Gastroesophageal sphincter (tissue), 4 donors: ENCODE results near the gene MYZAP. TPM values are rescaled to one million over a fixed set of nuclear protein-coding genes. Genes with fewer than 3 reads are reported as not detected.

Experiments used
- ATAC-seq: fragments of 150-250 bp; one replicate; pipeline ENCODE4 v1.9.1; 2016; ENCODE audit warnings: mild to moderate bottlenecking, moderate library complexity
- H3K27ac ChIP-seq, 4 donors: fragments of 200-600 bp; sonication (generic) in 3 of 4; 1 replicate in 3 of 4; 2 replicates in 1 of 4; pipeline ENCODE4 v1.5.1; 2016 to 2019
- H3K27me3 ChIP-seq: fragments of 200-600 bp; sonication (generic); one replicate; pipeline ENCODE4 v1.5.1; 2019
- H3K36me3 ChIP-seq, 2 donors: fragments of 200-600 bp; sonication (generic); one replicate each; pipeline ENCODE4 v1.5.1; 2019; ENCODE audit warnings: control low read depth in 1 of 2
- H3K4me1 ChIP-seq, 3 donors: fragments of 200-600 bp; sonication (generic); 1 replicate in 2 of 3; 2 replicates in 1 of 3; pipeline ENCODE4 v1.5.1; 2016 to 2019; ENCODE audit warnings: control low read depth in 2 of 3
- H3K4me3 ChIP-seq, 2 donors: fragments of 200-600 bp; sonication (generic); one replicate each; pipeline ENCODE4 v1.5.1; 2019; ENCODE audit warnings: mild to moderate bottlenecking in 1 of 2, moderate library complexity in 1 of 2
- H3K9me3 ChIP-seq, 3 donors: fragments of 200-600 bp; sonication (generic); one replicate each; pipeline ENCODE4 v1.5.1; 2017 to 2019; ENCODE audit warnings: control low read depth in 2 of 3
- EP300 ChIP-seq: sonication (generic); formaldehyde crosslinking; IDR thresholded peaks from one replicate; pipeline ENCODE4 v1.6.1; 2017; ENCODE audit warnings: antibody characterized with exemption, mild to moderate bottlenecking
- POLR2A ChIP-seq, 2 donors: fragments of 450-650 bp; IDR thresholded peaks; one replicate each; pipeline ENCODE4 v1.6.1; 2017; ENCODE audit warnings: antibody characterized with exemption in 2 of 2, mild to moderate bottlenecking in 2 of 2, moderate library complexity in 1 of 2
- POLR2AphosphoS5 ChIP-seq: sonication (generic); formaldehyde crosslinking; IDR thresholded peaks from one replicate; pipeline ENCODE4 v1.6.1; 2017; ENCODE audit warnings: antibody characterized with exemption
- WGBS, 2 donors: methylation state at CpG; one replicate each; pipeline ENCODE4 v1.1.5; 2018; ENCODE audit warnings: low coverage in 1 of 2; 5-methylcytosine and 5-hydroxymethylcytosine counted together
- total RNA-seq, 4 donors: library from RNA; depleted of rRNA; stranded (reverse); fragments of >200 nt; gene quantifications; one replicate each; pipeline ENCODE4 v1.1.0, GENCODE V29; 2016
- TF ChIP-seq, protein P1 (sequence below), 4 experiments: fragments of 200-600 bp in 2 of 4; fragments of 450-650 bp in 2 of 4; sonication (generic) in 1 of 4; IDR thresholded peaks; one replicate each; pipeline ENCODE4 v1.5.1; 2017 to 2019; ENCODE audit warnings: antibody characterized with exemption in 4 of 4, mild to moderate bottlenecking in 2 of 4, moderate library complexity in 2 of 4

MYZAP gene
- total RNA-seq, 4 donors from 2014 or later: 13.6 to 299 (median 190) TPM

- Histone ChIP-seq H3K36me3 (no peaks in the 10 kb centered on the region), H3K9me3 (no peaks in the 10 kb centered on the region), H3K4me3 (peak overlapping the region; percentile 56 to 75), H3K4me1 (peaks cover 5 to 72% (median 10%) of the 10 kb centered on the region in 3 donors), H3K27me3 (no peaks in the 10 kb centered on the region), H3K27ac (peak overlapping the region; percentile 66 to 94 (median 91))
- WGBS, 2 donors: 59 to 83% methylated on average over 4 to 5 of the region's 5 CpGs
- ATAC-seq: no peak
- TF ChIP-seq, protein P1, sequence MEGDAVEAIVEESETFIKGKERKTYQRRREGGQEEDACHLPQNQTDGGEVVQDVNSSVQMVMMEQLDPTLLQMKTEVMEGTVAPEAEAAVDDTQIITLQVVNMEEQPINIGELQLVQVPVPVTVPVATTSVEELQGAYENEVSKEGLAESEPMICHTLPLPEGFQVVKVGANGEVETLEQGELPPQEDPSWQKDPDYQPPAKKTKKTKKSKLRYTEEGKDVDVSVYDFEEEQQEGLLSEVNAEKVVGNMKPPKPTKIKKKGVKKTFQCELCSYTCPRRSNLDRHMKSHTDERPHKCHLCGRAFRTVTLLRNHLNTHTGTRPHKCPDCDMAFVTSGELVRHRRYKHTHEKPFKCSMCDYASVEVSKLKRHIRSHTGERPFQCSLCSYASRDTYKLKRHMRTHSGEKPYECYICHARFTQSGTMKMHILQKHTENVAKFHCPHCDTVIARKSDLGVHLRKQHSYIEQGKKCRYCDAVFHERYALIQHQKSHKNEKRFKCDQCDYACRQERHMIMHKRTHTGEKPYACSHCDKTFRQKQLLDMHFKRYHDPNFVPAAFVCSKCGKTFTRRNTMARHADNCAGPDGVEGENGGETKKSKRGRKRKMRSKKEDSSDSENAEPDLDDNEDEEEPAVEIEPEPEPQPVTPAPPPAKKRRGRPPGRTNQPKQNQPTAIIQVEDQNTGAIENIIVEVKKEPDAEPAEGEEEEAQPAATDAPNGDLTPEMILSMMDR (IDR thresholded peaks at IDR 0.05): no peak
- TF ChIP-seq POLR2AphosphoS5 (no peak), POLR2A (IDR thresholded peaks at IDR 0.05) (no peak), EP300 (no peak)
These were observed 722 bp downstream of the MYZAP start for GRCh38 chr15:57592426-57592825.

DNA sequence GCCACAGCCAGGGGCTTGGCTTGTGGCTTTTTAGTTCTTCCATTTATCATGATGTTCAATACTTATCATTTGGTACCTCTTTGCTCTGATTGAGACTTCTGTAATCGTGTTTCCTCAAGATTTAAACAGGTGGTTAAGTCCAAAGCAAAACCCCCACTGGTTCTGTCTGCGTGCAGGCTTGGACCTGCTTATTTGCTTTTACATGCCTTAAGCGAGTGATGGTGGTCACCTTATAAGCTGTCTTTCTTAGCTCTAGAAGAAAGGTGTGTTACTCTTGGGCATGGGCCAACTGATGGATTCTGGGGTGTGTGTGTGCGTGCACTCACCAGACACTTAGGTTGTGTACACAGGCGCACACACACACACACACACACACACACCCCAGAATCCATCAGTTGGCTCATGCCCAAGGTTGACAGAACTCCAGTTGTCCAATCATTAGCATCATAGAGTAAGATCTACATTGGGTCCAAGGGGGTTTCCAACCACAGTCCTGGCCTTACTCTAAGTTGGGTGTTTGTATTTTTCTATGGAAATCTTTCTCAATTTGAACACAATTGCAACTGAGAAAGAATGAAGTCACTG is 1.2 kb downstream of the MYZAP start:
- peaks cover 8 to 77% (median 10%) of the 10 kb centered on the region in 3 donors for H3K4me1 ChIP-seq
- H3K27ac ChIP-seq: peak overlapping the region; percentile 66 to 94 (median 91)
- TF ChIP-seq POLR2A (IDR thresholded peaks at IDR 0.05) (no peak), POLR2AphosphoS5 (no peak), EP300 (no peak)
- TF ChIP-seq, protein P1 (IDR thresholded peaks at IDR 0.05): no peak
- no peaks in the 10 kb centered on the region for H3K36me3 ChIP-seq
- H3K27me3 ChIP-seq: no peaks in the 10 kb centered on the region
- 83% methylated on average over 5 of the region's 5 CpGs; no CpG with 5 or more reads in 1 of the 2 donors for WGBS, 2 donors
- no peaks in the 10 kb centered on the region for H3K9me3 ChIP-seq
- peak overlapping the region; percentile 56 to 75 for H3K4me3 ChIP-seq
- ATAC-seq: no peak

- Histone ChIP-seq H3K4me1 (peaks cover 15 to 92% (median 16%) of the 10 kb centered on the region in 3 donors), H3K36me3 (no peaks in the 10 kb centered on the region), H3K4me3 (peak overlapping the region in 1 of 2 donors; percentile 75), H3K9me3 (no peaks in the 10 kb centered on the region), H3K27ac (peak overlapping the region; percentile 66 to 94 (median 91)), H3K27me3 (no peaks in the 10 kb centered on the region)
- WGBS, 2 donors: 88 to 92% methylated on average over 6 of the region's 6 CpGs
- ATAC-seq: no peak
- TF ChIP-seq POLR2AphosphoS5 (no peak), POLR2A (IDR thresholded peaks at IDR 0.05) (no peak)
- TF ChIP-seq, protein P1 (IDR thresholded peaks at IDR 0.05): no peak
These were observed 2.8 kb downstream of the MYZAP start for GRCh38 chr15:57594479-57594878.

DNA sequence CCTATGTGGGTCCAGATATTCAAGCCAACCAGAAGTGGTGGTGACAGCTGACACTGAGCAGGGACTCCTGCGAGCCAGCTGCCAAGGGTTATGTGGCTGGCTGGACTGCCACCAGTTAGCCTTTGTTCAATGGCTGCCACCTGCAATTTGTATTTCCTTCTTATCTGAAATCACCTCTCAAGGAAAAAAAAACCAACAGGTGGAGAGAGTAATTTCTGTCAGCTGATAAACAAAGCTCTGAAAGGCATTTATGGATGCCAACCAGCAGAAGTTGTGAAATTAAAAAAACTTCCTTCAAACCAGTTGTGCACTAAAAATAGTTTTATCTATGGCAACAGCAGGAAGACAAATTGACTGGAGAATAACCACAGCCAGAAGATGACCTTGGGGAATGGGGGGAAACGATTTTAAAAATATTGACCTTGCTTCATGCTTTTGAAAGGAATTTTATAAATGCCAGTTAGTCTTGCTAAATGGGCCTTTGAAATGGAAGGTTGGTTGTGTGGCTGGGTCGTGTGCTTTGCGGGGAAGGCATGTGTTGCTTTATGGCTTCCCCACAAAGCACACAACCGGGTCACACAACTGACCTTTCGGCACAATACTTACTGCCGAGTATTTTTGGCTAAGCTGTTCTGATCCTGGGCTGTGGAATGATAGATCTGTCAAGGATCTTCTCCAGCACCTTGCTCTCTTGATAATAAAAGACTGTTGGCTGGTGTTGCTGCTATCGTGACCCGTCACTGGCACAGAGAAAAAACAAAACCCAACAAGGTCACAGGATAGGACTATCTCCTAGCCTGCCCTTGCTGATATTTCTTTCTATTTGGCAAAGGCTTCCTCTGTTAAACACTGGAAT is 3.5 kb downstream of the MYZAP start:
- ATAC-seq: no peak
- Histone ChIP-seq H3K27ac (peak overlapping the region; percentile 66 to 94 (median 91)), H3K9me3 (no peaks in the 10 kb centered on the region), H3K4me1 (peaks cover 15 to 92% (median 16%) of the 10 kb centered on the region in 3 donors), H3K36me3 (no peaks in the 10 kb centered on the region), H3K27me3 (no peaks in the 10 kb centered on the region), H3K4me3 (no peak overlapping the region)
- 31 to 56% methylated on average over 5 to 7 of the region's 9 CpGs for WGBS, 2 donors
- TF ChIP-seq POLR2A (IDR thresholded peaks at IDR 0.05) (no peak), POLR2AphosphoS5 (peak; percentile 11)

- Histone ChIP-seq H3K27me3 (no peaks in the 10 kb centered on the region), H3K4me3 (no peak overlapping the region), H3K27ac (peak overlapping the region; percentile 66 to 94 (median 91)), H3K9me3 (no peaks in the 10 kb centered on the region), H3K36me3 (no peaks in the 10 kb centered on the region), H3K4me1 (peaks cover 15 to 91% (median 16%) of the 10 kb centered on the region in 3 donors)
- ATAC-seq: no peak
- WGBS, 2 donors: 45 to 74% methylated on average over 2 to 8 of the region's 8 CpGs
- TF ChIP-seq, protein P1 (IDR thresholded peaks at IDR 0.05): no peak
- no peak for TF ChIP-seq POLR2AphosphoS5
- no peak for TF ChIP-seq EP300
- no peak for TF ChIP-seq POLR2A (IDR thresholded peaks at IDR 0.05)
These were observed 4.7 kb downstream of the MYZAP start for GRCh38 chr15:57596301-57596855.
